Measurements from ENCODE around the gene EPSTI1.

EPSTI1 gene

GRCh38 chr13:42883771-42884467 is 108.1 kb downstream of the EPSTI1 start:
- TF ChIP-seq, protein P1, sequence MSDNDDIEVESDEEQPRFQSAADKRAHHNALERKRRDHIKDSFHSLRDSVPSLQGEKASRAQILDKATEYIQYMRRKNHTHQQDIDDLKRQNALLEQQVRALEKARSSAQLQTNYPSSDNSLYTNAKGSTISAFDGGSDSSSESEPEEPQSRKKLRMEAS (IDR thresholded peaks at IDR 0.05) = peak; percentile 14; the same call in 1 of the 2 replicates
- TF ChIP-seq TEAD4 (IDR thresholded peaks at IDR 0.05) = no peak
- no peak for TF ChIP-seq CREB1 (IDR thresholded peaks at IDR 0.05; ENCODE audit: low read depth)
- no peak for TF ChIP-seq CEBPB (IDR thresholded peaks at IDR 0.05)
- TF ChIP-seq RAD21 (IDR thresholded peaks at IDR 0.05; ENCODE audit: low read depth) = peak; percentile 47
- TF ChIP-seq NFIC (IDR thresholded peaks at IDR 0.05) = no peak

DNA sequence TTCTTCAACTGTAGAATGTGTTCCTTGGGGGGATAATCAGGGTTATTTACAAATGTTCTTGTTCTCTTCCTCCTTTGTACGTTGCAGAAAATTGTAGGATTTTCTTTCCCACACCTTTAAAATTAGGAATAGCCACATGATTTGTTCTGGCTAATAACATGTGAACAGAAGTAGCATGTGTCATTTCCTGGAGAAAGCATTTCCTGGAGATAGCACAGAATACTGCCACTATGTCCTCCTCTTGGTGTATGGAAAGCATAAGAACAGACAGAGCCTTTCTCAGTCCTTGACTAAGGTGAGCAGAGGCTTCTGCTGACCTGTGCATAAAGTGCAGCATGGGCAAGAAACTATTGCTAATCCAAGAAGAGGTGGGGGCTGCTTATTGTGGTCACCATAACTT is 108.9 kb downstream of the EPSTI1 start:
- TF ChIP-seq, protein P2, sequence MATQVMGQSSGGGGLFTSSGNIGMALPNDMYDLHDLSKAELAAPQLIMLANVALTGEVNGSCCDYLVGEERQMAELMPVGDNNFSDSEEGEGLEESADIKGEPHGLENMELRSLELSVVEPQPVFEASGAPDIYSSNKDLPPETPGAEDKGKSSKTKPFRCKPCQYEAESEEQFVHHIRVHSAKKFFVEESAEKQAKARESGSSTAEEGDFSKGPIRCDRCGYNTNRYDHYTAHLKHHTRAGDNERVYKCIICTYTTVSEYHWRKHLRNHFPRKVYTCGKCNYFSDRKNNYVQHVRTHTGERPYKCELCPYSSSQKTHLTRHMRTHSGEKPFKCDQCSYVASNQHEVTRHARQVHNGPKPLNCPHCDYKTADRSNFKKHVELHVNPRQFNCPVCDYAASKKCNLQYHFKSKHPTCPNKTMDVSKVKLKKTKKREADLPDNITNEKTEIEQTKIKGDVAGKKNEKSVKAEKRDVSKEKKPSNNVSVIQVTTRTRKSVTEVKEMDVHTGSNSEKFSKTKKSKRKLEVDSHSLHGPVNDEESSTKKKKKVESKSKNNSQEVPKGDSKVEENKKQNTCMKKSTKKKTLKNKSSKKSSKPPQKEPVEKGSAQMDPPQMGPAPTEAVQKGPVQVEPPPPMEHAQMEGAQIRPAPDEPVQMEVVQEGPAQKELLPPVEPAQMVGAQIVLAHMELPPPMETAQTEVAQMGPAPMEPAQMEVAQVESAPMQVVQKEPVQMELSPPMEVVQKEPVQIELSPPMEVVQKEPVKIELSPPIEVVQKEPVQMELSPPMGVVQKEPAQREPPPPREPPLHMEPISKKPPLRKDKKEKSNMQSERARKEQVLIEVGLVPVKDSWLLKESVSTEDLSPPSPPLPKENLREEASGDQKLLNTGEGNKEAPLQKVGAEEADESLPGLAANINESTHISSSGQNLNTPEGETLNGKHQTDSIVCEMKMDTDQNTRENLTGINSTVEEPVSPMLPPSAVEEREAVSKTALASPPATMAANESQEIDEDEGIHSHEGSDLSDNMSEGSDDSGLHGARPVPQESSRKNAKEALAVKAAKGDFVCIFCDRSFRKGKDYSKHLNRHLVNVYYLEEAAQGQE (IDR thresholded peaks at IDR 0.05; ENCODE audit: low read depth) = no peak
- no peak for TF ChIP-seq YY1 (IDR thresholded peaks at IDR 0.05; ENCODE audit: low read depth)
- no peak for TF ChIP-seq EGR1 (IDR thresholded peaks at IDR 0.05)
- no peak for TF ChIP-seq ZBTB7A (IDR thresholded peaks at IDR 0.05; ENCODE audit: low read depth)
- TF ChIP-seq CREB1 (IDR thresholded peaks at IDR 0.05; ENCODE audit: low read depth) = no peak
- TF ChIP-seq CEBPB (IDR thresholded peaks at IDR 0.05) = no peak
- TF ChIP-seq, protein P1 (IDR thresholded peaks at IDR 0.05) = no peak
- no peak for TF ChIP-seq TEAD4 (IDR thresholded peaks at IDR 0.05)
- no peak for TF ChIP-seq RAD21 (IDR thresholded peaks at IDR 0.05; ENCODE audit: low read depth)
- no peak for TF ChIP-seq TAF1 (IDR thresholded peaks at IDR 0.05; ENCODE audit: low read depth)
- no peak for TF ChIP-seq NFIC (IDR thresholded peaks at IDR 0.05)
- TF ChIP-seq FOXM1 (IDR thresholded peaks at IDR 0.05; ENCODE audit: borderline replicate concordance, low read depth) = no peak
- TF ChIP-seq TCF12 (IDR thresholded peaks at IDR 0.05; ENCODE audit: low read depth) = no peak
- TF ChIP-seq, protein P3, sequence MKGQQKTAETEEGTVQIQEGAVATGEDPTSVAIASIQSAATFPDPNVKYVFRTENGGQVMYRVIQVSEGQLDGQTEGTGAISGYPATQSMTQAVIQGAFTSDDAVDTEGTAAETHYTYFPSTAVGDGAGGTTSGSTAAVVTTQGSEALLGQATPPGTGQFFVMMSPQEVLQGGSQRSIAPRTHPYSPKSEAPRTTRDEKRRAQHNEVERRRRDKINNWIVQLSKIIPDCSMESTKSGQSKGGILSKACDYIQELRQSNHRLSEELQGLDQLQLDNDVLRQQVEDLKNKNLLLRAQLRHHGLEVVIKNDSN (IDR thresholded peaks at IDR 0.05) = no peak
- no peak for TF ChIP-seq EP300 (IDR thresholded peaks at IDR 0.05; ENCODE audit: borderline replicate concordance)

DNA sequence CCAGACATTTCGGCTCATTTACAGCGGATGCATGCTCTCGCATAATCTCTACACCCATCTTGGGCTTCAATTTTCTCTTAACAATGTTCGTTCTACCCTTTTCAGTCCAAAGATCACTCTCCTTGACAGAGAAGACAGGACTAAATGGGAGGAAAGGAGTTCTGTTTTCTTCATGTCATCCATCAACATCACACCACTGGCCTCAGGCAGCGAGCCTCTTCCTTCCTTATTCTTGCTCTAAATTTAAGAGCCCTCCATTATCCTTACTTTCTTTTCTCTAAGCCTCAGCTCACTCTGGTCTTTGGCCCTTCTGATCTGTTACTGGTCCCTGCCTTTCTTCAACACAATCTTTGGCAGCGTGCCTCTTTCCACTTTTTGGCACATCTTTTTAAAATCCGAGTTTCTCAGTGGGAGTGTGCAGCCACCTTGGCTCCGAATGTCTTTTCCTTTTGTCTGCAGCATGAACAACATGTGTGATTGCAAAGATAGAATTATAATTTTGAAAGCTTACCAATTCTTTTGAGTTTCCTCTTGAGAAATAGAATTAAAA is 111.9 kb downstream of the EPSTI1 start:
- no peak for TF ChIP-seq RAD21 (IDR thresholded peaks at IDR 0.05; ENCODE audit: low read depth)
- no peak for TF ChIP-seq CREB1 (IDR thresholded peaks at IDR 0.05; ENCODE audit: low read depth)
- no peak for TF ChIP-seq CEBPB (IDR thresholded peaks at IDR 0.05)

DNA sequence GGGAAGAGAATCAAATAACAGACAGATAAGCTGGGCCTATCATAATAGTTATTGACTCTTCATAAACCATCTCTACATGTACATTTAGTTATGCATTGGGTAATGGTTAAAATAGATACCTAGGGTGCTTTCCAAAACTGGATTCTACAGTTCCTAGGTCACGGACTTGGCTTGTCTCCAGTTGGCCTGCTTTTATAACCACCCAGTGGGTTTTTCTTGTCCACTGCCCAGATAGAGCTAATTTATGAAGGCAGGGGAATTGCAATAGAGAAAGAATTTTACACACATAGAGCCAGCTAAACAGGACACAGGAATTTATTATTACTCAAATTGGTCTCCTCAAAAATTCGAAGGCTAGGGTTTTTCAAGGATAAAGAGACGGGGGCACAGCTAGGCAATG is 113.3 kb downstream of the EPSTI1 start:
- TF ChIP-seq ZBTB7A (IDR thresholded peaks at IDR 0.05; ENCODE audit: low read depth) (no peak), CEBPB (IDR thresholded peaks at IDR 0.05) (no peak), NFIC (IDR thresholded peaks at IDR 0.05) (no peak), EGR1 (IDR thresholded peaks at IDR 0.05) (no peak), TCF12 (IDR thresholded peaks at IDR 0.05; ENCODE audit: low read depth) (no peak), FOXM1 (IDR thresholded peaks at IDR 0.05; ENCODE audit: borderline replicate concordance, low read depth) (no peak), RAD21 (IDR thresholded peaks at IDR 0.05; ENCODE audit: low read depth) (no peak), CREB1 (IDR thresholded peaks at IDR 0.05; ENCODE audit: low read depth) (no peak), TAF1 (IDR thresholded peaks at IDR 0.05; ENCODE audit: low read depth) (no peak), YY1 (IDR thresholded peaks at IDR 0.05; ENCODE audit: low read depth) (no peak), EP300 (IDR thresholded peaks at IDR 0.05; ENCODE audit: borderline replicate concordance) (no peak)
- TF ChIP-seq, protein P1 (IDR thresholded peaks at IDR 0.05) = no peak
- TF ChIP-seq, protein P2 (IDR thresholded peaks at IDR 0.05; ENCODE audit: low read depth) = no peak

- TF ChIP-seq TCF12 (IDR thresholded peaks at IDR 0.05; ENCODE audit: low read depth) = no peak
- TF ChIP-seq CEBPB (IDR thresholded peaks at IDR 0.05) = no peak
- TF ChIP-seq EP300 (IDR thresholded peaks at IDR 0.05; ENCODE audit: borderline replicate concordance) = no peak
- no peak for TF ChIP-seq NFIC (IDR thresholded peaks at IDR 0.05)
- TF ChIP-seq, protein P2 (IDR thresholded peaks at IDR 0.05; ENCODE audit: low read depth) = no peak
- no peak for TF ChIP-seq FOXM1 (IDR thresholded peaks at IDR 0.05; ENCODE audit: borderline replicate concordance, low read depth)
- TF ChIP-seq TEAD4 (IDR thresholded peaks at IDR 0.05) = no peak
- no peak for TF ChIP-seq CREB1 (IDR thresholded peaks at IDR 0.05; ENCODE audit: low read depth)
- TF ChIP-seq, protein P3 (IDR thresholded peaks at IDR 0.05) = no peak
- TF ChIP-seq EGR1 (IDR thresholded peaks at IDR 0.05) = no peak
- TF ChIP-seq, protein P1 (IDR thresholded peaks at IDR 0.05) = no peak
- TF ChIP-seq TAF1 (IDR thresholded peaks at IDR 0.05; ENCODE audit: low read depth) = no peak
- no peak for TF ChIP-seq YY1 (IDR thresholded peaks at IDR 0.05; ENCODE audit: low read depth)
Observed at GRCh38 chr13:42876887-42877545, 115.0 kb downstream of the EPSTI1 start.

All from Ishikawa (cell line).